ENCODE results near the gene MUC4.
"Not testable (repeated sequence)": the region's sequence is repeated elsewhere in the genome, so short reads cannot be mapped to it uniquely, and the experiment has no call there.

Gene MUC4

GRCh38 chr3:195763076-195763830 is 48.5 kb downstream of the MUC4 start:
- no peak for DNase-seq

- DNase-seq: no peak
These were observed 49.1 kb downstream of the MUC4 start for GRCh38 chr3:195762611-195763010.

- no peak for DNase-seq
These were observed 49.5 kb downstream of the MUC4 start for GRCh38 chr3:195762249-195762585.

GRCh38 chr3:195761567-195762248 is 50.0 kb downstream of the MUC4 start:
- no peak for DNase-seq

GRCh38 chr3:195761123-195761566 is 50.6 kb downstream of the MUC4 start:
- no peak for DNase-seq

- DNase-seq: peak in 36 of 56 donors; percentile 5 to 69 (median 33)
These were observed 51.2 kb downstream of the MUC4 start for GRCh38 chr3:195760345-195761122.

- DNase-seq: no peak
These were observed 52.9 kb downstream of the MUC4 start for GRCh38 chr3:195758721-195759353.

GRCh38 chr3:195757827-195758226 is 53.9 kb downstream of the MUC4 start:
- DNase-seq: no peak

- DNase-seq: no peak
These were observed 54.3 kb downstream of the MUC4 start for GRCh38 chr3:195757438-195757770.

GRCh38 chr3:195755791-195756676 is 55.7 kb downstream of the MUC4 start:
- DNase-seq: no peak

- DNase-seq: no peak
These were observed 56.3 kb downstream of the MUC4 start for GRCh38 chr3:195755391-195755790.

- no peak for DNase-seq
These were observed 56.8 kb downstream of the MUC4 start for GRCh38 chr3:195754906-195755305.

GRCh38 chr3:195754141-195754540 is 57.6 kb downstream of the MUC4 start:
- DNase-seq: no peak

- DNase-seq: no peak
These were observed 58.1 kb downstream of the MUC4 start for GRCh38 chr3:195753581-195753980.

- DNase-seq: no peak
These were observed 59.0 kb downstream of the MUC4 start for GRCh38 chr3:195752546-195753331.

GRCh38 chr3:195752066-195752465 is 59.7 kb downstream of the MUC4 start:
- no peak for DNase-seq

GRCh38 chr3:195751560-195751959 is 60.2 kb downstream of the MUC4 start:
- no peak for DNase-seq

GRCh38 chr3:195750797-195751520 is 60.8 kb downstream of the MUC4 start:
- DNase-seq: no peak

- not testable (repeated sequence) for DNase-seq
These were observed 62.6 kb downstream of the MUC4 start for GRCh38 chr3:195749101-195749500.
